ENCODE results near the gene PSMG3. TPM values are rescaled to one million over a fixed set of nuclear protein-coding genes. Genes with fewer than 3 reads are reported as not detected.
"Not testable (repeated sequence)": the region's sequence is repeated elsewhere in the genome, so short reads cannot be mapped to it uniquely, and the experiment has no call there.

The PSMG3 gene
- polyA plus RNA-seq, 12 donors, result 14.0 to 32.8 (median 19.8) TPM; not detected in 1

DNA sequence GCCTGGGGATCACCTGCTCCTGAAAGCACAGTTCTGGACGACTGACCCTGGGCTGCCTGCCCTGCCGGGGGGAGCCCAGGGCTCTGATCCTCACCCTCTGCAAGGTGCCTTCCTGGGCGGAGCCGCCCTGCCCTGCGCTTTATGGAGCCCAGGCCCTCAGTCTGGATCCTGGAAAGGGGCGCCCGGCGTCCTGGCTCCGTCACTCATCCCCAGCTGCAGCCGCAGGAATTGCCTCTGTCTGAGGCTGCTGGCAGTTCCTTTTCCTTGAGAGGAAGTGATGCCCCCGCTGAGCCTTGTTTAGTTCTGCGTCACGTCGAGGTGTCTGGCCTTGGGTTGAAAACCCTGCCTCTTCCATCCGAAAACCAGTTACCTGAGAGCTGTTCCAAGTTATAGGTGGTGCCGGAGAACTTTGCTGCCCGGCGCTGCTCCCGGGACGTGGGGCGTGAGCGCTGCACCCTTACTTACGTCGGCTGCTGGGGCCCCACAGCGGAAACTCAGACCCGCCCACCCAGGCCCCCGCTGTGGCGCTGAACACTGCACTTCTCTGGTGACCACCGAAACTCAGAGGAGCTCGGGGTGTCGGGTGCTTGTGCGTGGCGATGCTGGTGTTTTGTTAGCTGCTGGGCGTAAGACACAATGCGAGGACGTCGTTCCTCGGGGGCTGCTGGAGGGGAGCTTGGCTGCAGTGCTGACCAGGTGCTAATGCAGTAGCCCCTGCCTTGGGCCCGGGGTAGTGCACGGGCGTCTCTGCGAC lies 34.0 kb downstream of the PSMG3 start:
- no peak for DNase-seq

DNA sequence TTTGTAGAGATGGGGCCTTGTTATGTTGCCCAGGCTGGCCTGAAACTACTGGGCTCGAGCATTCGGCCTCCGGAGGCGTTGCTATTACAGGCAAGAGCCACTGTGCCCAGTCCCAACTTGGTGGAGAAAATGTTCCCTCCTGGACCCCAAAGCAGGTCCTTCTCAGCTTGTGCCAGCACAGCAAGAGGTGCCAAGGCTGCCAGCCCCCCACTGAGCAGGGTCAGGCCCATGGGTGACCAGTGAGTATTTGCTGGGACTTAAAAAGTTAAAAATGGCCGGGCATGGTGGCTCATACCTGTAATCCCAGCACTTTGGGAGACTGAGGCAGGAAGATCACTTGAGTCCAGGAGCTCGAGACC lies 34.8 kb downstream of the PSMG3 start:
- DNase-seq, result no peak

DNA sequence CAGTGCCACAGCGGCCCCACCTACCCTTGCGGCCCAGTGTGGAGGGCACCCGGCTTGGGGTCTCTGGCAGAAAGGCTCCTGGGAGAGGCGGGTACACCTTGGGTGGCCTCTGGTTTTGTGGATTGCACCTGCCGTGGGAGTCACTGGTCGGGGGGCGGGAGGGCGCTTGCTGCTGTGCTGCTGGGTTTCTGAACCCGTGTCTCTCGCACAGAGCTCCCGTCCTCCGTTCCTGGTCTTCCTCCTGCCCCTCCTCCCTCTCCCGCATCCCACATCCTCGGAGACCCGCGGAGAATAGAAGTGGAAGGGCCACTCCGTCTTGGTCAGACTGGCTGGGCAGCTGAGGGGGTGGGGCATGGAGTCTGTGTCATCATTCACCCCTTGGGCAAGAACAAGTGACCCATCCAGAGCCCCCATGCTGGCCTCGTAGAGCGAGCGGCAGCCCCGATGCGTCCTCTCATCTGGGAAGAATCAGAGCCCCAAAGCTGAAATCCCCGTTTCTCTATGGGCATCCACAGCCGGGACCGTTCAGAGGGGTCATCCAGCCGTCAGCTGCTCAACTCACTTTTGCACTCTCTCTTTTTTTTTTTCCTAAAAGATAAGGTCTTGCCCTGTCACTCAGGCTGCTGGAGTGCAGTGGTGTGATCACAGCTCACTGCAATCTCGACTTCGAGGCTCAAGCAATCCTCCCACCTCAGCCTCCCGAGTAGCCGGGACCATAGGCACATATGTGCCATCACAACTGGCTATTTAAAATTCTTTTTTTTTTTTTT lies 35.3 kb downstream of the PSMG3 start:
- DNase-seq, result no peak

DNA sequence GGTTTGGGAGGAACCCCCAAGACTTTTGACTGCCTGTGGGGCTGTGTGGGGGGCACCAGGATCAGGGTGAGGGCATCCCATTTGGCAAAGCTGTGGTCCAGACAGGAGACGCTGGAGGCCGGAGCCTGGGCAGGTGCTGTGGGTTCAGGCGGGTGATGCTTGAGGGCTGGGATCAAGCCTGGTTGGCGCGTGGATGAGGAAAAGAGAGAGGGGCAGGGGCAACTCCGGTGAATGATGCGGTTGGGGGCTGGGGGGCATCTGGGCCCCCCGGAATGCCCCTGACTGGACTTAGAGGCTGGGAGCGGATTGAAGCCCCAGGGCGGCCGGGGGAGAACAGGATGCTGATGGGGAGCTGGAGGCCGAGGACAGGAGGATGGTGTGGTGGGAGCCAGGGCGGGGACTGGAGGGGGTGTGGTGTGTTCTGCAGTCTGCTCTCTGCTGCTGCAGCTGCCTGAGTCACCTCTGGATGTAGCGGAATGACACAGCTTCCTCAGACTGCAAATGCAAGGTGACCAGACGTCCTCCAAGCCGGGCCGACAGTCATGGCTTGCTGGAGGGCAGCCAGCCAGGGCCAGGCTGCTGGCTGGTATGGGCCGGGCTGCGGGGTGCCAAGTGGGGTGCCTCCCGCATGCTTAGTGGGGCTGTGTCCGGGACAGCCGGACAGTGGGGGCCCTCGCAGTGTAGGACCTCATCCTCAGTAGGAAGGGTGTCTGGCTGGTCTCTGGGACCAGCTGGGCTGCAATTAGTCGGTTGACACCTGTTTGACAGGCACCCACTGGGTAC lies 36.1 kb downstream of the PSMG3 start:
- DNase-seq, result no peak

- DNase-seq, result no peak
Measured at GRCh38 chr7:1533255-1533546, 36.6 kb downstream of the PSMG3 start.

DNA sequence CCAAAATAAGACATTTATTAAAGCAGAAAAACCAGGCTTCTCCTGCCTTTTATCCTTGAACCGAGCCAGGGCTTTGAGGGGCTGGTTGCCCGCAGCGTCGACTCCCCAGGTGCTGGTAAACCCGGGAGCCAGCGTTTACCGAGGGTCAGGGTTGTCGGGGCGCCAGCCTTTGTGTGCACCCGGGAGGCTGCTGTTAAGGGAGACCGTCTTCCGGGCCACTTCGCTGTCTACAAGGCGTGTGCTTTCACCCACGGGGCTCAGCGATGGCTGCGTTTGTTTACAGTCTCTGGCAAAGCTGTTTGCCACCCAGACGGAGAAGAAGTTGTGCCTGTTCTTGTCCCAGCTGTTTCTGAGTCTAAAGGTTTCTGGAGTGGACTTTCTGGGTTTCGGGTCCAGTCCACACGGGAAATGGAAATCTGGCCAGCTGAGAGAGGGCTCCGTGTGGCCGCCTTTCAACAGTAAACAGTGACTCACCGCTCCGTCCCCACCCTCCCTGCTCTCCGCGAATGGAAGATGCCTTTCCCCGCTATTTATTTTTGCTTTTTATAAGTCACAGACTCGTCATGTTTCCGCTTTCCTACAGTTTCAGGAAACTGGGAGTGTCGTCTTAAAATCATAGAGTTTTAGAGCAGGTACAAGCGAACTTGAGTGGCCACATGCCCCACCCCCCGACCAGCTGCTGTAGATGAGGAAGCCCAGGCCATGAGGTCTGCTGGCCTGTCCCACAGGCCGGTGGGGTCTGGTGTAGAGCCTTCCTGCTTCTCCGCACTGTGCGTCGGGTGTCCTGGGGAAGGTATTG lies 37.2 kb downstream of the PSMG3 start:
- DNase-seq, result peak; percentile 68

GRCh38 chr7:1531979-1532455 lies 37.8 kb downstream of the PSMG3 start:
- DNase-seq, result no peak

- DNase-seq, result peak; percentile 31
Measured at GRCh38 chr7:1531263-1531978, 38.4 kb downstream of the PSMG3 start.

DNA sequence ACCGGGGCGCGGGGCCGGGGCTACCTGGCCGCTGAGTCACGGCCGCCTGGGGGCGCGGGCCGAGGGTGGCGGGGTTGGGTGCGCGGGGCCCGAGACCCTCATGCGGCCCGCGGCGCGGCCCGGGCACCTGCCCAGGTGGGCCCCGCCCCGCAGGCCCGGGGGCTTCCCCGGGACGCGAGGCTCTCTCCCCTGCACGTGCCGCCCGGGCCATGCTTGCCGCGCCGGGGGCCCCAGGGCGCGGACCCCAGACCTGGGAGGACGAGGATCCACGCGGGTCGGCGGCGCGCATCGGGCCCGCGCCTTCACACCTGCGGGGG lies 38.9 kb downstream of the PSMG3 start:
- DNase-seq, result no peak

DNA sequence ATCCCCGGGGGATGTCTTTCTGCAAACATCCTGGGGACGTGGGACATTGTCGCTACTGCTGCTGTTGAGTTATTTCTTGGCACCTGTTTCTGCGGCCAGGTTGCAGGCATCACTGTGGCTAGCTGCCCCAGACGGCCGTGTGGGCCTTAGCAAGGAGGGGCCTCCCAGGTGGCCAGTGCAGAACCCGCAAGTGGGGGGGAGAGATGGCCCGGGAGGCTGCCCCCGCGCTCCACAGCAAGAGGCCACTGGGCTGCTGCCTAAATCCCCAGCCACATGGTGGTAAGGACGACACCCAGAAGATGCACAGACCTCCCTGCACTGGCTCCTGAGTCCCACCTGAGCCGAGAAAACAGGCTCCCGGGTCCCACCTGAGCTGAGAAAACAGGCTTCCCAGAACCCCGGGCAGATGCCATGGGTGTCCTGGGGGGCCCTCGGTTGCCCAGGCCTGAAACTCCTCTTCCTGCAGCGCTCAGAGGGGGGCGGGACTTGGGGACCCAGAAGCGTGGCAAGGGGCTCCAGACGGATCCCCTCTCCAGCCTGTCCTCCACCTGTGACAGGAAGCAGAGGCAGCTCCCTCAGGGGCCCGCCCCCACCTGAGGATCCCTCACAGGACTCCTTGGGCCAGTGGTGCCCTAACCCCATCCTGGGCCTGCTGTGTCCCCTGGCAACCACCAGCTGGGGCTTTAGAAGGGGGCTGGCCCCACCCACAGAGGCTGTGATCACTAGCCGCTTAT lies 40.3 kb downstream of the PSMG3 start:
- DNase-seq, result no peak

DNA sequence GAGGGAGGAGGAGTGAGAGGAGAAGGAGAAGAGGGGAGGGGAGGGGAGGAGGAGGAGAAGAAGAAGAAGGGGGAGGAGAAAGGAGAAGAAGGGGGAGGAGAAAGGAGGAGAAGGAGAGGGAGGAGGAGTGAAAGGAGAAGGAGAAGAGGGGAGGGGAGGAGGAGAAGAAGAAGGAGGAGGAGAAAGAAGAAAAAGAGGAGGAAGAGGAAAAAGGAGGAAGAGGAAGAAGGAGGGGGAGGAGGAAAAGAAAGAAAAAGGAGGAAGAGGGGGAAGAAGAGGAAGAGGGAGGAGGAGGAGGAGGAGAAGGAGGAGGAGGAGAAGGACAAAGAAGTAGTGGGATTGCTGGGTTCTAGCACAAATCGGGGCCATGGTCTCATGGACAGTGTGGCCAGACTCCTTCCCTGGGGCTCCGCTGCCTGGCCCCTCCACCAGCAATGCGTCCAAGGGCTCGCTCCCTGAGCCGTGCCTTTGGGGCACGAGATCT lies 43.5 kb downstream of the PSMG3 start:
- no peak for DNase-seq

DNA sequence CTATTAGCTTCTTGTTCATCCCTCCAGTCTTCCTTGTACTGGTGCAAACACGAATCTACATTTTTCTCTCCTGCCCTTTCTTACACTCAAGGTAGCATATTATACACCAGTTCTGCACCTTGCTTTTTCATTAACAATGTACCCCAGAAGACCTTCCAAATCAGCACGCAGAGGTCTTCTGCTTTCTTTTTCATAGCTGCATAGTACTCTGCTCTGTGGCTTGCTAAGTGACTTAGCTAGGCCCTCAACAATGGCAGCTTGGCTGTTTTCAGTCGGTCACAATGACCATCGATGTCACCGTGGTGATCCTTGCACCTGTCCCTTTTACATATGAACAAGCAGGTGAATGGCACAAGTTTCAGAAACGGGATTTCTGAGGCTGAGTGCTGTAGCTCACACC lies 44.4 kb downstream of the PSMG3 start:
- no peak for DNase-seq

- no peak for DNase-seq
Measured at GRCh38 chr7:1523844-1524243, 46.0 kb downstream of the PSMG3 start.

- no peak for DNase-seq
Measured at GRCh38 chr7:1523208-1523607, 46.6 kb downstream of the PSMG3 start.

DNA sequence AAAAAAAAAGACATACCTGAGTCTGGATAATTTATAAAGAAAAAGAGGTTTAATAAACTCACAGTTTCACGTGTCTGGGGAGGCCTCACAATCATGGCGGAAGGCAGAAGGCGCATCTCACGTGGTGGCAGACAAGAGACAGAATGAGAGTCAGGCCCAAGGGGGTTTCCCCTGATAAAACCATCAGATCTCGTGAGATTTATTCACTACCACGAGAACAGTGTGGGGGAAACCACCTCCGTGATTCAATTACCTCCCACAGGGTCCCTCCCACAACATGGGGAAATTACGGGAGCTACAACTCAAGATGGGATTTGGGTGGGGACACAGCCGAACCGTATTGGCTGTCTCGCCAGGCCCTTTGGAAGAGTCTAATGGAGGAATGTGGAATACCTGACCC lies 48.4 kb downstream of the PSMG3 start:
- DNase-seq, result no peak

- no peak for DNase-seq
Measured at GRCh38 chr7:1520539-1521234, 49.1 kb downstream of the PSMG3 start.

DNA sequence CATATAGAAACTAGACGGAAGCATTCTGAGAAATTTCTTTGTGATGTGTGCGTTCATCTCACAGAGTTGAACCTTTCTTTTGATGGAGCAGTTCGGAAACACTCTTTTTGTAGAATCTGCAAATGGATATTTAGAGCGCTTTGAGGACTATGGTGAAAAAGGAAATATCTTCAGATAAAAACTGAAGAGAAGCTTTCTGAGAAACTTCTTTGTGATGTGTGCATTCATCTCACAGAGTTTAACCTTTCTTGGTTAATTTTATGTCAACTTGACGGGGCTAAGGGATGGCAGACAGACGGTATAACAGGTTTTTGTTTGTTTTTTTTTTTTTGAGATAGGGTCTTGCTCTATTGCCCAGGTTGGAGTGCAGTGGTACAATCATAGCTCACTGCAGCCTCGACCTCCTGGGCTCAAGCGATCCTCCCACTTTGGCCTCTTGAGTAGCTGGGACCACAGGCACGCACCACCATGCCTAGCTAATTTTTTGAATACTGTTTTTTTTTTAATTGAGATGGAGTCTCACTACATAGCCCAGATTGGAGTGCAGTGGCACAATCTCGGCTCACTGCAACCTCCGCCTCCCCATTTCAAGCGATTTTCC lies 50.4 kb downstream of the PSMG3 start:
- DNase-seq, result not testable (repeated sequence)

Measured in muscle of arm (tissue), 12 donors.